HL-60 (cell line): ENCODE measurements around the gene PIK3IP1.
"Not testable (repeated sequence)": the region's sequence is repeated elsewhere in the genome, so short reads cannot be mapped to it uniquely, and the experiment has no call there.

Experiments used
- DNase-seq, 2 experiments: peaks; one replicate each; pipeline ENCODE4 v3.0.0-alpha.2; 2010 to 2020; ENCODE audit warnings: low read depth in 1 of 2, low spot score in 1 of 2
- H3K27ac ChIP-seq: fragments of 250-450 bp; sonication (Bioruptor Pico); replicated peaks from 2 replicates; pipeline ENCODE4 v1.5.1; 2020; ENCODE audit warnings: mild to moderate bottlenecking, moderate library complexity
- H3K27me3 ChIP-seq: fragments of 250-450 bp; sonication (Bioruptor Pico); 2 replicates; pipeline ENCODE4 v1.5.1; 2021; ENCODE audit warnings: mild to moderate bottlenecking, moderate library complexity; ENCODE audit not compliant: insufficient read depth, poor library complexity, severe bottlenecking
- H3K4me3 ChIP-seq: replicated peaks from 2 replicates; pipeline ENCODE4 v1.5.1; 2011; ENCODE audit warnings: mild to moderate bottlenecking, control low read depth, low read length; ENCODE audit not compliant: insufficient read depth
- CTCF ChIP-seq: IDR thresholded peaks from one replicate; pipeline ENCODE4 v1.5.1; 2011; ENCODE audit warnings: low read length, control low read depth, inconsistent platforms; ENCODE audit not compliant: insufficient read depth
- GABPA ChIP-seq: IDR thresholded peaks from 2 replicates; pipeline ENCODE4 v1.6.1; 2012; ENCODE audit warnings: low read depth
- POLR2AphosphoS5 ChIP-seq: IDR thresholded peaks from 2 replicates; pipeline ENCODE4 v1.6.1; 2012; ENCODE audit warnings: low read depth
- SPI1 ChIP-seq: IDR thresholded peaks from 2 replicates; pipeline ENCODE4 v1.6.1; 2012; ENCODE audit warnings: low read depth, mild to moderate bottlenecking, borderline replicate concordance
- TF ChIP-seq, protein P1 (sequence below): IDR thresholded peaks from 2 replicates; pipeline ENCODE4 v1.6.1; 2012; ENCODE audit warnings: low read depth; ENCODE audit not compliant: insufficient replicate concordance

Gene PIK3IP1

GRCh38 chr22:31247726-31248125 lies 44.6 kb downstream of the PIK3IP1 start:
- no peaks in the 10 kb centered on the region for H3K27me3 ChIP-seq
- H3K4me3 ChIP-seq: no peak overlapping the region
- H3K27ac ChIP-seq: no peak overlapping the region
- peak in 1 of 2 experiments; percentile 23 for DNase-seq
- TF ChIP-seq SPI1: no peak
- TF ChIP-seq, protein P1, sequence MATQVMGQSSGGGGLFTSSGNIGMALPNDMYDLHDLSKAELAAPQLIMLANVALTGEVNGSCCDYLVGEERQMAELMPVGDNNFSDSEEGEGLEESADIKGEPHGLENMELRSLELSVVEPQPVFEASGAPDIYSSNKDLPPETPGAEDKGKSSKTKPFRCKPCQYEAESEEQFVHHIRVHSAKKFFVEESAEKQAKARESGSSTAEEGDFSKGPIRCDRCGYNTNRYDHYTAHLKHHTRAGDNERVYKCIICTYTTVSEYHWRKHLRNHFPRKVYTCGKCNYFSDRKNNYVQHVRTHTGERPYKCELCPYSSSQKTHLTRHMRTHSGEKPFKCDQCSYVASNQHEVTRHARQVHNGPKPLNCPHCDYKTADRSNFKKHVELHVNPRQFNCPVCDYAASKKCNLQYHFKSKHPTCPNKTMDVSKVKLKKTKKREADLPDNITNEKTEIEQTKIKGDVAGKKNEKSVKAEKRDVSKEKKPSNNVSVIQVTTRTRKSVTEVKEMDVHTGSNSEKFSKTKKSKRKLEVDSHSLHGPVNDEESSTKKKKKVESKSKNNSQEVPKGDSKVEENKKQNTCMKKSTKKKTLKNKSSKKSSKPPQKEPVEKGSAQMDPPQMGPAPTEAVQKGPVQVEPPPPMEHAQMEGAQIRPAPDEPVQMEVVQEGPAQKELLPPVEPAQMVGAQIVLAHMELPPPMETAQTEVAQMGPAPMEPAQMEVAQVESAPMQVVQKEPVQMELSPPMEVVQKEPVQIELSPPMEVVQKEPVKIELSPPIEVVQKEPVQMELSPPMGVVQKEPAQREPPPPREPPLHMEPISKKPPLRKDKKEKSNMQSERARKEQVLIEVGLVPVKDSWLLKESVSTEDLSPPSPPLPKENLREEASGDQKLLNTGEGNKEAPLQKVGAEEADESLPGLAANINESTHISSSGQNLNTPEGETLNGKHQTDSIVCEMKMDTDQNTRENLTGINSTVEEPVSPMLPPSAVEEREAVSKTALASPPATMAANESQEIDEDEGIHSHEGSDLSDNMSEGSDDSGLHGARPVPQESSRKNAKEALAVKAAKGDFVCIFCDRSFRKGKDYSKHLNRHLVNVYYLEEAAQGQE: no peak
- no peak for TF ChIP-seq POLR2AphosphoS5
- TF ChIP-seq CTCF: no peak
- TF ChIP-seq GABPA: no peak

- H3K4me3 ChIP-seq: no peak overlapping the region
- no peak for TF ChIP-seq SPI1
- no peak for TF ChIP-seq POLR2AphosphoS5
- TF ChIP-seq, protein P1: no peak
- TF ChIP-seq GABPA: no peak
- no peak for TF ChIP-seq CTCF
- H3K27me3 ChIP-seq: no peaks in the 10 kb centered on the region
- DNase-seq: no peak
- no peak overlapping the region for H3K27ac ChIP-seq
These were observed 45.6 kb downstream of the PIK3IP1 start for GRCh38 chr22:31246687-31247086.

DNA sequence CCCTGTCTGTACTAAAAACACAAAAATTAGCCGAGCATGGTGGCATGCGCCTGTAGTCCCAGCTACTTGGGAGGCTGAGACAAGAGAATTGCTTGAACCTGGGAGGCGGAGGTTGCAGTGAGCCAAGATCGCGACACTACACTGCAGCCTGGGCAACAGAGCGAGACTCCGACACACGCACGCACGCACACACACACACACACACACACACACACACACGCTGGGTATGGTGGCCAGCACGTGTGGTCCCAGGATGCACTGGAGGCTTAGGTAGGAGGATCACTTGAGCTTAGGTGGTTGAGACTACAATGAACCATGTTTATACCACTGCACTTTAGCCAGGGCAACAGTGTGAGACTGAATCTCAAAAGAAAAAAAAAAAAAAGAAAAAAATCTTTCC lies 46.3 kb downstream of the PIK3IP1 start:
- H3K4me3 ChIP-seq, H3K27ac ChIP-seq, DNase-seq, H3K27me3 ChIP-seq: not testable (repeated sequence)

- peak in 1 of 2 experiments; percentile 14 for DNase-seq
- no peaks in the 10 kb centered on the region for H3K27me3 ChIP-seq
- TF ChIP-seq CTCF: no peak
- TF ChIP-seq POLR2AphosphoS5: no peak
- TF ChIP-seq, protein P1: no peak
- no peak for TF ChIP-seq GABPA
- TF ChIP-seq SPI1: no peak
- H3K27ac ChIP-seq: no peak overlapping the region
- H3K4me3 ChIP-seq: no peak overlapping the region
These were observed 47.3 kb downstream of the PIK3IP1 start for GRCh38 chr22:31244943-31245451.
